Sigmoid colon (tissue), 4 donors: Measurements from ENCODE around the gene ABCF3.

Source experiments
- CTCF ChIP-seq, 4 experiments: fragments of 450-650 bp in 3 of 4; fragments of 200-600 bp in 1 of 4; IDR thresholded peaks; one replicate each; pipeline ENCODE4 v1.5.1; 2016 to 2019; ENCODE audit warnings: antibody characterized with exemption in 4 of 4, mild to moderate bottlenecking in 3 of 4, moderate library complexity in 2 of 4
- EP300 ChIP-seq, 4 donors: sonication (generic); formaldehyde crosslinking; IDR thresholded peaks; one replicate each; pipeline ENCODE4 v1.6.1; 2017; ENCODE audit warnings: antibody characterized with exemption in 4 of 4
- POLR2A ChIP-seq, 2 donors: fragments of 450-650 bp; IDR thresholded peaks; one replicate each; pipeline ENCODE4 v1.6.1; 2016; ENCODE audit warnings: antibody characterized with exemption in 2 of 2, mild to moderate bottlenecking in 2 of 2, moderate library complexity in 2 of 2
- POLR2AphosphoS5 ChIP-seq, 4 donors: sonication (generic); formaldehyde crosslinking; IDR thresholded peaks; one replicate each; pipeline ENCODE4 v1.6.1; 2017; ENCODE audit warnings: antibody characterized with exemption in 4 of 4

DNA sequence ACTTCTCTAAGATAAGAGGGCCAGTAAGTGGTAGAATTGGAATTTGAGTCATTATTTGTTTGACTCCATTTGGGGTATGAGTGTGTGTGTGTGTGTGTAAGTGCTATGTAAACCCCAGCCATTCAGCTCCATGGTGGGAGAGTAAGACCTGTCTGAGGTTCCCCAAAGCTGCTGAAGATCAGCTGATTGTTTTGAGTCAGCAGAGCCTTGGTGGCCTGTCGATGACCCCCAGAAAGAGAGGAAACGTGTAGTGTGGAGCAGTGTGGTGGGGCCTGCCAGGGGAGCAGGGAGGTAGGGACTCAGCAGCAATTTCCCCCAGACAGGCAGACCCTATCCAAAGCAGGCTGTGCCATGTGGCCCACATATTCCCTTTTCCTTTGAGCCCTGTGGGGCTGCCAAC lies 25.5 kb upstream of the ABCF3 start:
- TF ChIP-seq CTCF (IDR thresholded peaks at IDR 0.05) (no peak), POLR2A (IDR thresholded peaks at IDR 0.05) (no peak), POLR2AphosphoS5 (IDR thresholded peaks at IDR 0.05) (no peak), EP300 (IDR thresholded peaks at IDR 0.05) (no peak)
